LNCaP clone FGC (cell line): ENCODE results near the gene SDHAF2.

Experiments used
- DNase-seq: peaks from one replicate; pipeline ENCODE4 v3.0.0-alpha.2; 2011; ENCODE audit warnings: low read depth
- H3K4me3 ChIP-seq: 2 replicates; pipeline ENCODE4 v1.5.1; 2011; ENCODE audit warnings: mild to moderate bottlenecking, low read depth, low read length, control low read depth
- CTCF ChIP-seq: IDR thresholded peaks from 2 replicates; pipeline ENCODE4 v1.5.1; 2012; ENCODE audit warnings: mild to moderate bottlenecking; ENCODE audit not compliant: control insufficient read depth, insufficient read depth; ENCODE audit errors: extremely low read depth

Gene SDHAF2

GRCh38 chr11:61480261-61480993 is 50.5 kb downstream of the SDHAF2 start:
- no peak for TF ChIP-seq CTCF

GRCh38 chr11:61480994-61481335 is 51.0 kb downstream of the SDHAF2 start:
- H3K4me3 ChIP-seq = no peak overlapping the region
- DNase-seq = no peak
- TF ChIP-seq CTCF = no peak

More at GRCh38 chr11:61480261-61480993, 50.5 kb downstream of the SDHAF2 start:
- DNase-seq = no peak
- no peak overlapping the region for H3K4me3 ChIP-seq

- DNase-seq = no peak
- no peak overlapping the region for H3K4me3 ChIP-seq
- TF ChIP-seq CTCF = no peak
Measured at GRCh38 chr11:61481806-61482205, 51.9 kb downstream of the SDHAF2 start.

- TF ChIP-seq CTCF = peak; percentile 67
- H3K4me3 ChIP-seq = no peak overlapping the region
- DNase-seq = no peak
Measured at GRCh38 chr11:61482513-61482912, 52.6 kb downstream of the SDHAF2 start.

GRCh38 chr11:61484541-61484940 is 54.6 kb downstream of the SDHAF2 start:
- no peak for DNase-seq
- TF ChIP-seq CTCF = no peak
- H3K4me3 ChIP-seq = no peak overlapping the region

- no peak for DNase-seq
- no peak overlapping the region for H3K4me3 ChIP-seq
- no peak for TF ChIP-seq CTCF
Measured at GRCh38 chr11:61485080-61485479, 55.2 kb downstream of the SDHAF2 start.
